Measurements from ENCODE around the gene GPHA2.

The GPHA2 gene

GRCh38 chr11:64910451-64911093, 25.1 kb downstream of the GPHA2 start:
- DNase-seq (ENCODE audit: low spot score), result no peak

GRCh38 chr11:64909653-64910343, 25.9 kb downstream of the GPHA2 start:
- DNase-seq (ENCODE audit: low spot score), result no peak

- no peak for DNase-seq (ENCODE audit: low spot score)
These were observed 26.9 kb downstream of the GPHA2 start for GRCh38 chr11:64908766-64909165.

- no peak for DNase-seq (ENCODE audit: low spot score)
These were observed 29.4 kb downstream of the GPHA2 start for GRCh38 chr11:64906314-64906635.

- no peak for DNase-seq (ENCODE audit: low spot score)
These were observed 30.0 kb downstream of the GPHA2 start for GRCh38 chr11:64905516-64906313.

- DNase-seq (ENCODE audit: low spot score), result no peak
These were observed 32.3 kb downstream of the GPHA2 start for GRCh38 chr11:64903291-64903833.

GRCh38 chr11:64902102-64902900, 33.4 kb downstream of the GPHA2 start:
- DNase-seq (ENCODE audit: low spot score), result no peak

- no peak for DNase-seq (ENCODE audit: low spot score)
These were observed 34.9 kb downstream of the GPHA2 start for GRCh38 chr11:64900774-64901173.

GRCh38 chr11:64900263-64900678, 35.4 kb downstream of the GPHA2 start:
- DNase-seq (ENCODE audit: low spot score), result peak; percentile 25

GRCh38 chr11:64898541-64898940, 37.2 kb downstream of the GPHA2 start:
- no peak for DNase-seq (ENCODE audit: low spot score)

GRCh38 chr11:64898076-64898445, 37.6 kb downstream of the GPHA2 start:
- DNase-seq (ENCODE audit: low spot score), result no peak

GRCh38 chr11:64897381-64898075, 38.2 kb downstream of the GPHA2 start:
- DNase-seq (ENCODE audit: low spot score), result no peak

GRCh38 chr11:64896448-64897022, 39.2 kb downstream of the GPHA2 start:
- DNase-seq (ENCODE audit: low spot score), result no peak

- no peak for DNase-seq (ENCODE audit: low spot score)
These were observed 40.8 kb downstream of the GPHA2 start for GRCh38 chr11:64894812-64895452.

- DNase-seq (ENCODE audit: low spot score), result peak; percentile 79
These were observed 41.5 kb downstream of the GPHA2 start for GRCh38 chr11:64894070-64894811.

GRCh38 chr11:64893194-64894069, 42.3 kb downstream of the GPHA2 start:
- DNase-seq (ENCODE audit: low spot score), result peak; percentile 78

GRCh38 chr11:64892838-64893193, 42.9 kb downstream of the GPHA2 start:
- DNase-seq (ENCODE audit: low spot score), result no peak

GRCh38 chr11:64892411-64892831, 43.3 kb downstream of the GPHA2 start:
- DNase-seq (ENCODE audit: low spot score), result no peak

GRCh38 chr11:64891880-64892279, 43.8 kb downstream of the GPHA2 start:
- DNase-seq (ENCODE audit: low spot score), result no peak
